ENCODE data around the gene WNT11. TPM values are rescaled to one million over a fixed set of nuclear protein-coding genes. Genes with fewer than 3 reads are reported as not detected.

The WNT11 gene
- total and polyA plus RNA-seq, 2 donors from 2014 or later = 0.80 to 2.2 TPM

- no peak for TF ChIP-seq CTCF (IDR thresholded peaks at IDR 0.05; ENCODE audit: borderline replicate concordance, extremely low read depth, insufficient read depth)
- Histone ChIP-seq H3K27me3 (ENCODE audit: control insufficient read depth, insufficient read depth, low read length) (no peaks in the 10 kb centered on the region), H3K9ac (ENCODE audit: low read length in 3 of 3) (no peak overlapping the region), H3K4me3 (ENCODE audit: low read length in 3 of 3) (no peak overlapping the region), H3K27ac (ENCODE audit: low read depth in 2 of 2, low read length in 2 of 2) (no peak overlapping the region), H3K4me1 (ENCODE audit: control insufficient read depth in 2 of 3, insufficient read depth in 2 of 3, low read depth in 1 of 3, low read length in 3 of 3) (no peaks in the 10 kb centered on the region), H3K9me3 (ENCODE audit: control insufficient read depth in 2 of 3, insufficient read depth in 1 of 3, low read length in 3 of 3) (no peaks in the 10 kb centered on the region), H3K36me3 (ENCODE audit: control insufficient read depth in 2 of 3, insufficient read depth in 3 of 3, low read length in 3 of 3) (no peaks in the 10 kb centered on the region)
- intact Hi-C loops (cut with DNase I) = no loop called here
- no peak for FAIRE-seq
- DNase-seq = no peak
Observed at GRCh38 chr11:76197941-76198640, 8.2 kb downstream of the WNT11 start.

- H3K4me1 ChIP-seq (ENCODE audit: control insufficient read depth in 2 of 3, insufficient read depth in 2 of 3, low read depth in 1 of 3, low read length in 3 of 3) = no peaks in the 10 kb centered on the region
- H3K9me3 ChIP-seq (ENCODE audit: control insufficient read depth in 2 of 3, insufficient read depth in 1 of 3, low read length in 3 of 3) = no peaks in the 10 kb centered on the region
- FAIRE-seq (no peak), DNase-seq (no peak)
- no peak for TF ChIP-seq CTCF (IDR thresholded peaks at IDR 0.05; ENCODE audit: borderline replicate concordance, extremely low read depth, insufficient read depth)
- no peaks in the 10 kb centered on the region for H3K27me3 ChIP-seq (ENCODE audit: control insufficient read depth, insufficient read depth, low read length)
- H3K9ac ChIP-seq (ENCODE audit: low read length in 3 of 3) = no peak overlapping the region
- intact Hi-C loops (cut with DNase I) = no loop called here
- no peaks in the 10 kb centered on the region for H3K36me3 ChIP-seq (ENCODE audit: control insufficient read depth in 2 of 3, insufficient read depth in 3 of 3, low read length in 3 of 3)
- H3K27ac ChIP-seq (ENCODE audit: low read depth in 2 of 2, low read length in 2 of 2) = no peak overlapping the region
- no peak overlapping the region for H3K4me3 ChIP-seq (ENCODE audit: low read length in 3 of 3)
Observed at GRCh38 chr11:76197332-76197731, 9.0 kb downstream of the WNT11 start.

- intact Hi-C loops (cut with DNase I) = no loop called here
- DNase-seq (no peak), FAIRE-seq (no peak)
- Histone ChIP-seq H3K36me3 (ENCODE audit: control insufficient read depth in 2 of 3, insufficient read depth in 3 of 3, low read length in 3 of 3) (no peaks in the 10 kb centered on the region), H3K4me1 (ENCODE audit: control insufficient read depth in 2 of 3, insufficient read depth in 2 of 3, low read depth in 1 of 3, low read length in 3 of 3) (no peaks in the 10 kb centered on the region), H3K27me3 (ENCODE audit: control insufficient read depth, insufficient read depth, low read length) (no peaks in the 10 kb centered on the region), H3K9ac (ENCODE audit: low read length in 3 of 3) (no peak overlapping the region), H3K27ac (ENCODE audit: low read depth in 2 of 2, low read length in 2 of 2) (no peak overlapping the region), H3K4me3 (ENCODE audit: low read length in 3 of 3) (no peak overlapping the region), H3K9me3 (ENCODE audit: control insufficient read depth in 2 of 3, insufficient read depth in 1 of 3, low read length in 3 of 3) (no peaks in the 10 kb centered on the region)
- TF ChIP-seq CTCF (IDR thresholded peaks at IDR 0.05; ENCODE audit: borderline replicate concordance, extremely low read depth, insufficient read depth) = no peak
Observed at GRCh38 chr11:76196849-76197248, 9.5 kb downstream of the WNT11 start.
